Measurements from ENCODE around the gene SNAPC4. TPM values are rescaled to one million over a fixed set of nuclear protein-coding genes. Genes with fewer than 3 reads are reported as not detected.

SNAPC4 gene
- total RNA-seq, 6 experiments from 2014 or later: 3.8 to 6.5 (median 5.4) TPM

DNA sequence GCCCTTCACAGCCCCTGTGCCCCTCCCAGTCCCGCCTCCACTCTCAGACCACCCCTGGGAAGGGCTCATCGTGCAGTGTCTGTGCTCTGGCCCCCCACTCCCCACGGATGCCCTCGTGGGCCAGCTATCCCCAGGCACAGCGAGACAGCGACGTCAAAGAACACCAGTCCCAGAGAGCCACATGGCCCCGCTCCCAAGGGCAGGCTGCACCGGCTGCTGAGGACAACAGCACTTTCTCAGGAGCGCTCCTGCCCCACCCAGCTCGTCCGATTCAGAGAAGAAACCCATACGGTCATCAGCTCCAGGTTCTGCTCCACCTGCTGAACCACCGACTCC, 4.8 kb upstream of the SNAPC4 start:
- DNase-seq (no peak), ATAC-seq (no peak)
- Histone ChIP-seq H3K36me3 (peaks cover 0 to 40% (median 11%) of the 10 kb centered on the region in 4 donors), H3K4me1 (peaks cover 0 to 15% (median 5%) of the 10 kb centered on the region in 4 donors), H3K4me3 (no peak overlapping the region), H3K9me3 (no peaks in the 10 kb centered on the region), H3K27ac (no peak overlapping the region), H3K27me3 (no peaks in the 10 kb centered on the region)
- intact Hi-C loops (cut with DNase I): no loop called here
- WGBS (ENCODE audit: insufficient coverage, low coverage, low lambda C conversion rate, missing lambda C conversion rate): 93% methylated on average over 7 of the region's 14 CpGs
- TF ChIP-seq, protein P1, sequence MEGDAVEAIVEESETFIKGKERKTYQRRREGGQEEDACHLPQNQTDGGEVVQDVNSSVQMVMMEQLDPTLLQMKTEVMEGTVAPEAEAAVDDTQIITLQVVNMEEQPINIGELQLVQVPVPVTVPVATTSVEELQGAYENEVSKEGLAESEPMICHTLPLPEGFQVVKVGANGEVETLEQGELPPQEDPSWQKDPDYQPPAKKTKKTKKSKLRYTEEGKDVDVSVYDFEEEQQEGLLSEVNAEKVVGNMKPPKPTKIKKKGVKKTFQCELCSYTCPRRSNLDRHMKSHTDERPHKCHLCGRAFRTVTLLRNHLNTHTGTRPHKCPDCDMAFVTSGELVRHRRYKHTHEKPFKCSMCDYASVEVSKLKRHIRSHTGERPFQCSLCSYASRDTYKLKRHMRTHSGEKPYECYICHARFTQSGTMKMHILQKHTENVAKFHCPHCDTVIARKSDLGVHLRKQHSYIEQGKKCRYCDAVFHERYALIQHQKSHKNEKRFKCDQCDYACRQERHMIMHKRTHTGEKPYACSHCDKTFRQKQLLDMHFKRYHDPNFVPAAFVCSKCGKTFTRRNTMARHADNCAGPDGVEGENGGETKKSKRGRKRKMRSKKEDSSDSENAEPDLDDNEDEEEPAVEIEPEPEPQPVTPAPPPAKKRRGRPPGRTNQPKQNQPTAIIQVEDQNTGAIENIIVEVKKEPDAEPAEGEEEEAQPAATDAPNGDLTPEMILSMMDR (IDR thresholded peaks at IDR 0.05): no peak
- TF ChIP-seq POLR2A (IDR thresholded peaks at IDR 0.05): no peak

GRCh38 chr9:136403915-136404800, 4.2 kb upstream of the SNAPC4 start:
- no peak overlapping the region for H3K27ac ChIP-seq
- WGBS (ENCODE audit: insufficient coverage, low coverage, low lambda C conversion rate, missing lambda C conversion rate): 80% methylated on average over 15 of the region's 32 CpGs
- ATAC-seq (no peak), DNase-seq (no peak)
- peaks cover 0 to 11% (median 2%) of the 10 kb centered on the region in 4 donors for H3K4me1 ChIP-seq
- peaks cover 0 to 40% (median 11%) of the 10 kb centered on the region in 4 donors for H3K36me3 ChIP-seq
- TF ChIP-seq POLR2A (IDR thresholded peaks at IDR 0.05): no peak
- TF ChIP-seq, protein P1 (IDR thresholded peaks at IDR 0.05): no peak
- H3K9me3 ChIP-seq: no peaks in the 10 kb centered on the region
- H3K27me3 ChIP-seq: no peaks in the 10 kb centered on the region
- intact Hi-C loops (cut with DNase I): no loop called here
- H3K4me3 ChIP-seq: no peak overlapping the region

DNA sequence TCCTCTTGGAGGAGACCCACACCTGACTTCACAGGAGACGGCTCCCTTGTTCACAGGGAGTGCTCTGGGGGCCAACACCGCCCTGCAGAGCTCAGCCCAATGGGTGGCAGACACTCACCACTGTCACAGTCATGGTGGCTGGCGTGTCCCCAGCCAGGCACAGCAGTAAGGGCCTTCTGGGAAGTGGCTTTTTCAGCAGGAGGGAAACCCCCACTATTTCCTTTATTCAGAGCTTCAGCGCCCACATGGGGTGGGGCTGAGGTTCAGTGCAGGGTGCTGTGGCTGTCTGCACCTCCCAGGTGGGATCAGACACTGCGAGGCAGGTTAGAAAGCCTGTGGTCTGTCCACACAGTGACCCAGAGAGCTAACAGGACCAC, 3.6 kb upstream of the SNAPC4 start:
- Histone ChIP-seq H3K27ac (no peak overlapping the region), H3K27me3 (no peaks in the 10 kb centered on the region), H3K9me3 (no peaks in the 10 kb centered on the region), H3K4me3 (no peak overlapping the region), H3K36me3 (peaks cover 0 to 40% (median 11%) of the 10 kb centered on the region in 4 donors), H3K4me1 (peaks cover 0 to 13% (median 2%) of the 10 kb centered on the region in 4 donors)
- DNase-seq (no peak), ATAC-seq (no peak)
- intact Hi-C loops (cut with DNase I): no loop called here
- TF ChIP-seq POLR2A (IDR thresholded peaks at IDR 0.05): no peak
- TF ChIP-seq, protein P1 (IDR thresholded peaks at IDR 0.05): no peak
- no CpG with 5 or more reads among the region's 5 CpGs for WGBS (ENCODE audit: insufficient coverage, low coverage, low lambda C conversion rate, missing lambda C conversion rate)

DNA sequence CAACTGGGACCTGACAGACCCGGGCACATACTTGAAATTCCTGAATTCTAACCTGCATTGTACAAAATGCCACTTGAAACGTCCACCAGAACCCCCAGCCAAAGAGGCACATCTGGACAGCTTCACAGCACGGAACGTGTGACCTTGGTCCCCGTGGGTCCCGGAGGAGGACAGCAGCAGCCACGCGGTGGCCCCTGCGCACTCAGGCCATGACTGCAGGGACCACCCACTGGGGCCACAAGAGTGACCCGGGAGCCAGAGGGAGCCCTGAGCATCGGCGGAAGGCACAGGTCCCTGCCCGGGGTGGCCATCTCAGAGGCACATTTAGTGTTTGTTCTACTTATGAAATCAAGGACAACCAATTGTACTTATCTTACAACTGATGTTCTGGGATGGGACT, 2.1 kb upstream of the SNAPC4 start:
- Histone ChIP-seq H3K36me3 (peaks cover 0 to 33% (median 11%) of the 10 kb centered on the region in 4 donors), H3K4me3 (no peak overlapping the region), H3K27me3 (no peaks in the 10 kb centered on the region), H3K9me3 (no peaks in the 10 kb centered on the region), H3K27ac (no peak overlapping the region), H3K4me1 (peaks cover 0 to 13% (median 2%) of the 10 kb centered on the region in 4 donors)
- 100% methylated on average over 1 of the region's 13 CpGs for WGBS (ENCODE audit: insufficient coverage, low coverage, low lambda C conversion rate, missing lambda C conversion rate)
- DNase-seq (no peak), ATAC-seq (no peak)
- intact Hi-C loops (cut with DNase I): no loop called here
- TF ChIP-seq POLR2A (IDR thresholded peaks at IDR 0.05): no peak
- TF ChIP-seq, protein P1 (IDR thresholded peaks at IDR 0.05): no peak
